HEK293 (cell line): ENCODE results near the gene HRH2.
"Not testable (repeated sequence)": the region's sequence is repeated elsewhere in the genome, so short reads cannot be mapped to it uniquely, and the experiment has no call there.

Experiments used
- CTCF ChIA-PET: fragments of 350-600 bp; formaldehyde crosslinking; extraction: SDS; loops from one replicate; lab custom pipeline; 2021; ENCODE audit warnings: antibody characterized with exemption; lab: Yijun Ruan, JAX
- POLR2A ChIA-PET: fragments of 300-600 bp; formaldehyde crosslinking; extraction: SDS; loops from one replicate; lab custom pipeline; 2020; ENCODE audit warnings: antibody characterized with exemption, inconsistent platforms; lab: Yijun Ruan, JAX
- H3K27ac ChIP-seq: fragments of 200-500 bp; sonication (Bioruptor generic); 2 replicates; pipeline ENCODE4 v1.5.1; 2014; ENCODE audit warnings: low read depth, low read length, control low read depth, inconsistent platforms; ENCODE audit errors: extremely low read depth
- H3K36me3 ChIP-seq, 2 experiments: fragments of 200-500 bp in 1 of 2; sonication (Bioruptor generic) in 1 of 2; 1 replicate in 1 of 2; 2 replicates in 1 of 2; pipeline ENCODE4 v1.5.1; 2014 to 2017; ENCODE audit warnings: inconsistent platforms in 2 of 2, low read length in 2 of 2; ENCODE audit not compliant: control insufficient read depth in 2 of 2, insufficient read depth in 1 of 2
- H3K4me1 ChIP-seq: fragments of 200-500 bp; sonication (Bioruptor generic); 2 replicates; pipeline ENCODE4 v1.5.1; 2014; ENCODE audit warnings: mild to moderate bottlenecking, low read length, inconsistent platforms; ENCODE audit not compliant: control insufficient read depth, insufficient read depth
- H3K4me3 ChIP-seq: 2 replicates; pipeline ENCODE4 v1.5.1; 2011; ENCODE audit warnings: low read depth, mild to moderate bottlenecking, control low read depth, low read length, moderate library complexity
- H3K9me3 ChIP-seq: fragments of 200-500 bp; sonication (Bioruptor generic); 2 replicates; pipeline ENCODE4 v1.5.1; 2014; ENCODE audit warnings: low read depth, low read length, inconsistent platforms; ENCODE audit not compliant: control insufficient read depth, insufficient read depth
- BCL11A ChIP-seq: fragments of 450-650 bp; formaldehyde crosslinking; IDR thresholded peaks from 2 replicates; pipeline ENCODE4 v1.5.1; 2016; ENCODE audit warnings: low read depth, missing biosample characterization, missing genetic modification characterization
- BCL11B ChIP-seq: fragments of 450-650 bp; formaldehyde crosslinking; IDR thresholded peaks from 2 replicates; pipeline ENCODE4 v1.5.1; 2016; ENCODE audit warnings: low read depth, missing biosample characterization, missing genetic modification characterization
- GLIS2 ChIP-seq: fragments of 450-650 bp; formaldehyde crosslinking; IDR thresholded peaks from 2 replicates; pipeline ENCODE4 v1.5.1; 2016; ENCODE audit warnings: missing biosample characterization, missing genetic modification characterization
- ZFP37 ChIP-seq: fragments of 450-650 bp; formaldehyde crosslinking; IDR thresholded peaks from 2 replicates; pipeline ENCODE4 v1.5.1; 2016; ENCODE audit warnings: missing biosample characterization, missing genetic modification characterization
- ZNF132 ChIP-seq: fragments of 450-650 bp; formaldehyde crosslinking; IDR thresholded peaks from 2 replicates; pipeline ENCODE4 v1.5.1; 2017; ENCODE audit warnings: missing biosample characterization, missing genetic modification characterization, borderline replicate concordance
- ZNF133 ChIP-seq: fragments of 450-650 bp; formaldehyde crosslinking; IDR thresholded peaks from 2 replicates; pipeline ENCODE4 v1.5.1; 2016; ENCODE audit warnings: missing biosample characterization, missing genetic modification characterization
- ZNF140 ChIP-seq: fragments of 450-650 bp; formaldehyde crosslinking; IDR thresholded peaks from 2 replicates; pipeline ENCODE4 v1.5.1; 2016; ENCODE audit warnings: missing biosample characterization, missing genetic modification characterization
- ZNF19 ChIP-seq: fragments of 450-650 bp; formaldehyde crosslinking; IDR thresholded peaks from 2 replicates; pipeline ENCODE4; 2016; ENCODE audit warnings: missing biosample characterization, missing genetic modification characterization, low read depth
- ZNF223 ChIP-seq: fragments of 450-650 bp; formaldehyde crosslinking; IDR thresholded peaks from 2 replicates; pipeline ENCODE4 v1.5.1; 2016; ENCODE audit warnings: missing biosample characterization, missing genetic modification characterization
- ZNF416 ChIP-seq: fragments of 450-650 bp; formaldehyde crosslinking; IDR thresholded peaks from 2 replicates; pipeline ENCODE4 v1.5.1; 2016; ENCODE audit warnings: missing biosample characterization, missing genetic modification characterization
- ZNF621 ChIP-seq: fragments of 450-650 bp; formaldehyde crosslinking; IDR thresholded peaks from 2 replicates; pipeline ENCODE4 v1.5.1; 2017; ENCODE audit warnings: missing biosample characterization, missing genetic modification characterization
- ZNF654 ChIP-seq: fragments of 450-650 bp; formaldehyde crosslinking; IDR thresholded peaks from 2 replicates; pipeline ENCODE4 v1.5.1; 2016; ENCODE audit warnings: low read depth, missing biosample characterization, missing genetic modification characterization
- TF ChIP-seq, protein P1 (sequence below): fragments of 450-650 bp; formaldehyde crosslinking; IDR thresholded peaks from 2 replicates; pipeline ENCODE4 v1.5.1; 2016; ENCODE audit warnings: missing biosample characterization, missing genetic modification characterization
- TF ChIP-seq, protein P2 (sequence below): fragments of 450-650 bp; formaldehyde crosslinking; IDR thresholded peaks from 2 replicates; pipeline ENCODE4 v1.5.1; 2016; ENCODE audit warnings: missing biosample characterization, missing genetic modification characterization
- TF ChIP-seq, protein P3 (sequence below): fragments of 450-650 bp; formaldehyde crosslinking; IDR thresholded peaks from 2 replicates; pipeline ENCODE4 v1.5.1; 2016; ENCODE audit warnings: missing biosample characterization, missing genetic modification characterization, borderline replicate concordance

Gene HRH2

DNA sequence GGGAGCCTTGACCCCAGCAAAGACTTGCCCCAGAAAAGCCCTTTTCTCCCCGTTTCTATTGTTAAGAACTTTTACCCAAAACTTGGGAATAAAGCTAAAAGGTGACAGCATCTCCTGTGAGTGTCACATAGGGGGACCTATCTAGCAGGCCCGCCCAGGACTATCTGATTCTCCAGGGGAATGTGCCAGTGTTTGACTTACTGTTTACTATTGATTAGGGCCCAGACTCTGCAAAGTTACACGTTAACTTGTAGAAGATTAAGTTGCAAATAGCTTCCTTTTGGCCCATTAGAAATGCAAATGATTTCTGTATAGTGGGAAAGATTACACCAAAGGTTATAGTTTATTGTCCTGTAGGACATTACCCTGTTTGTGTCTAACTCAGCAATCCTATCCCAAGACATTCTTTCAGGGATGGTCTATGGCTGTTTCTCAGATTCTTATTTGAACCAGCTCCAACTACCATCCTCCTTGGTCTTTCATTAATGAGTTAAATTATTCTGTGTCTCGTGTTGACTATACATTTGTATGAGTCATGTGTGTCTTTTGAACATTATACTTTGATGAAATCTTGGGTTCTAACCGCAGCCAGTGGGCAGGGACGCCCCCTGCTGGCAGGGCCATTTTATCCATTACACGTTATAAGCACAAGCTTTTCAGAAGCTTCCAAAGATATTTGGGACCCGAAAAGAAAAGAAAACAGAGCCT lies 60.7 kb downstream of the HRH2 start:
- Histone ChIP-seq H3K4me1 (no peaks in the 10 kb centered on the region), H3K9me3 (no peaks in the 10 kb centered on the region; the same call in 1 of the 2 replicates), H3K27ac (no peak overlapping the region), H3K36me3 (no peaks in the 10 kb centered on the region), H3K4me3 (no peak overlapping the region)
- CTCF ChIA-PET: interaction anchor here (0.6 to 4.1 kb wide), 29 partner anchors 9 to 1377 kb away, joined by 3 to 111 read pairs (median 4); no protein-coding TSS in a partner anchor
- POLR2A ChIA-PET: no interaction called here
- TF ChIP-seq ZNF654 (tag by site-specific recombination) (peak; percentile 42), GLIS2 (no peak)

DNA sequence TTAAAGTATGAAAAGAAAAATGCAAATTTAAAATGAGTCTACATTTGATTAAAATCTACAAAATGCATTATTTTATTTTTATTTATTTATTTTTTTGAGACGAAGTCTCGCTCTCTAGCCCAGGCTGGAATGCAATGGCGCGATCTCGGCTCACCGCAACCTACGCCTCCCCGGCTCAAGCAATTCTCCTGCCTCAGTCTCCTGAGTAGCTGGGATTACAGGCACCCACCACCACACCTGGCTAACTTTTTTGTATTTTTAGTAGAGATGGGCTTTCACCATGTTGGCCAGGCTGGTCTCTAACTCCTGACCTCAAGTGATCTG lies 61.2 kb downstream of the HRH2 start:
- H3K9me3 ChIP-seq, H3K36me3 ChIP-seq, H3K27ac ChIP-seq, H3K4me1 ChIP-seq, H3K4me3 ChIP-seq, POLR2A ChIA-PET: not testable (repeated sequence)
- CTCF ChIA-PET: interaction anchor here (0.6 to 4.1 kb wide), 25 partner anchors 10 to 1376 kb away, joined by 3 to 111 read pairs (median 4); no protein-coding TSS in a partner anchor

DNA sequence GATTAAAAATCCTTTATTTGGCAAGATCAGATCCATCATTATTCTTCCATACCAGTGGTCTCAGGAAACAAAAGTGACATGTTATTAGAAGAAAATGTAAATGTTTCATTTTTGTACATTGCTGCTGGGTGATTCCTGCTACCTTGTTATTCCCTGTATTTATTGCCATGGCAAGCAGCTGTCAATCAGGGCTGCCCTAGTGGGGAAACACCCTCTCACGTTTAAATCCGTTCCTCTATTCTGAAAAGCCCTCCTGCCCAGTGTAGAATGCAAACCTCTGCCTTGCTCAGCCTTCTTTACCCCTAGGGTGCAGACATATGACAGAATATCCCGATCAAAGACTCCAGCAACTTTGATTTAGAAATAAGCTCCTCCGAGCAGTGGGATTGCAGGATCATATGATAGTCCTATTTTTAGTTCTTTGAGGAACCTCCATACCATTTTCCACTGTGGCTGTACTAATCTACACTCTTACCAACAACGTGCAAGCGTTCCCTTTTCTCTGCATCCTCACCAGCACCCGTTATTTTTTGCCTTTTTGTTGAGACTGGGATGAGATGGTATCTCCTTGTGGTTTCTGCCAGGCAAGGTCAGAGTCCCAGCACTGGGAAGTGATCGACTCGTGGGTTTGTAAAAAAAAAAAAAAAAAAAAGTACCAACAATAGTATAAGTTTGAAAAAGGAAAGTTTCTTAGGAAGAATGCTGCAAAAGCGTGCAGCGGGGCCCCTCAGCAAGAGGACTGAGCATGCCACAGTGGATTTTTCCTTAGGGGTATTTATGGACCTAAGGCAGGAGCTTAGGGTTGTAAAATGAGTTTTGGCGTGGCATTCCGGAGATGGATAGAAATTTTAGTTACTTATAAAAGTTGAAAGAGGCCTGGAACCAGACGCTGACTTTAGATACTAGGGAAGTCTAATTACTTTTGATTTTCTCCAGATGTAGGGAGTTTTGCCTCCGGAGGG lies 66.7 kb downstream of the HRH2 start:
- POLR2A ChIA-PET: no interaction called here
- no peaks in the 10 kb centered on the region for H3K36me3 ChIP-seq
- H3K4me1 ChIP-seq: no peaks in the 10 kb centered on the region
- no peak overlapping the region for H3K27ac ChIP-seq
- no peak overlapping the region for H3K4me3 ChIP-seq
- TF ChIP-seq ZNF132 (tag by site-specific recombination): no peak
- TF ChIP-seq, protein P1, sequence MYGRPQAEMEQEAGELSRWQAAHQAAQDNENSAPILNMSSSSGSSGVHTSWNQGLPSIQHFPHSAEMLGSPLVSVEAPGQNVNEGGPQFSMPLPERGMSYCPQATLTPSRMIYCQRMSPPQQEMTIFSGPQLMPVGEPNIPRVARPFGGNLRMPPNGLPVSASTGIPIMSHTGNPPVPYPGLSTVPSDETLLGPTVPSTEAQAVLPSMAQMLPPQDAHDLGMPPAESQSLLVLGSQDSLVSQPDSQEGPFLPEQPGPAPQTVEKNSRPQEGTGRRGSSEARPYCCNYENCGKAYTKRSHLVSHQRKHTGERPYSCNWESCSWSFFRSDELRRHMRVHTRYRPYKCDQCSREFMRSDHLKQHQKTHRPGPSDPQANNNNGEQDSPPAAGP (tag by site-specific recombination): no peak
- TF ChIP-seq ZNF223 (tag by site-specific recombination): no peak
- CTCF ChIA-PET: interaction anchor here (0.6 to 1.3 kb wide), 3 partner anchors 161 to 818 kb away, joined by 3 to 7 read pairs (median 4); no protein-coding TSS in a partner anchor
- H3K9me3 ChIP-seq: no peaks in the 10 kb centered on the region

DNA sequence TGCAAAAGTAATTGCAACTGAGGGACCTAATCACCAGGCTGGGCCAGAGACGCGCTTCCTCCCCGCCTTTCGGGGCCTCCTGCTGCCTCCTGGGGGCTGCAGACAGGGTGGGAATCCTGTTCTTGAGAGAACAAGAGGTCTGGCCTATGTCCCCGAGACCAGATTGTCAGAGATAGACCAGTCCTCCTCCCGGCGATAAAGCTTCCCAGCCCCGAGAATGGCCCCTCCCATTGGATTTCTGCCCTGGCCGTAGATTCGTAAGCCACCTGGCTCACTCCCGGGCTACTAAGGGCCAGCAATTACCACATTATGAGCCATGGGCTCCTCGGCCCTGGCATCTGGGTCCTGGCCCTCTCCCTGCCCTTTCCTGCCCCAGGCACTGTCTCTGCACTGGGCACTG lies 70.4 kb downstream of the HRH2 start:
- Histone ChIP-seq H3K27ac (no peak overlapping the region), H3K4me3 (no peak overlapping the region), H3K36me3 (no peaks in the 10 kb centered on the region), H3K4me1 (no peaks in the 10 kb centered on the region), H3K9me3 (no peaks in the 10 kb centered on the region)
- TF ChIP-seq ZNF133 (tag by site-specific recombination) (no peak), ZFP37 (tag by site-specific recombination) (no peak), BCL11A (tag by site-specific recombination) (no peak), ZNF416 (no peak), ZNF223 (tag by site-specific recombination) (no peak), ZNF19 (no peak), ZNF621 (no peak), ZNF140 (tag by site-specific recombination) (no peak), BCL11B (no peak)
- TF ChIP-seq, protein P2, sequence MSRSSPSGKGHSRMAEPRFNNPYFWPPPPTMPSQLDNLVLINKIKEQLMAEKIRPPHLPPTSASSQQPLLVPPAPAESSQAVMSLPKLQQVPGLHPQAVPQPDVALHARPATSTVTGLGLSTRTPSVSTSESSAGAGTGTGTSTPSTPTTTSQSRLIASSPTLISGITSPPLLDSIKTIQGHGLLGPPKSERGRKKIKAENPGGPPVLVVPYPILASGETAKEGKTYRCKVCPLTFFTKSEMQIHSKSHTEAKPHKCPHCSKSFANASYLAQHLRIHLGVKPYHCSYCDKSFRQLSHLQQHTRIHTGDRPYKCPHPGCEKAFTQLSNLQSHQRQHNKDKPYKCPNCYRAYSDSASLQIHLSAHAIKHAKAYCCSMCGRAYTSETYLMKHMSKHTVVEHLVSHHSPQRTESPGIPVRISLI (tag by site-specific recombination): no peak
- TF ChIP-seq, protein P3, sequence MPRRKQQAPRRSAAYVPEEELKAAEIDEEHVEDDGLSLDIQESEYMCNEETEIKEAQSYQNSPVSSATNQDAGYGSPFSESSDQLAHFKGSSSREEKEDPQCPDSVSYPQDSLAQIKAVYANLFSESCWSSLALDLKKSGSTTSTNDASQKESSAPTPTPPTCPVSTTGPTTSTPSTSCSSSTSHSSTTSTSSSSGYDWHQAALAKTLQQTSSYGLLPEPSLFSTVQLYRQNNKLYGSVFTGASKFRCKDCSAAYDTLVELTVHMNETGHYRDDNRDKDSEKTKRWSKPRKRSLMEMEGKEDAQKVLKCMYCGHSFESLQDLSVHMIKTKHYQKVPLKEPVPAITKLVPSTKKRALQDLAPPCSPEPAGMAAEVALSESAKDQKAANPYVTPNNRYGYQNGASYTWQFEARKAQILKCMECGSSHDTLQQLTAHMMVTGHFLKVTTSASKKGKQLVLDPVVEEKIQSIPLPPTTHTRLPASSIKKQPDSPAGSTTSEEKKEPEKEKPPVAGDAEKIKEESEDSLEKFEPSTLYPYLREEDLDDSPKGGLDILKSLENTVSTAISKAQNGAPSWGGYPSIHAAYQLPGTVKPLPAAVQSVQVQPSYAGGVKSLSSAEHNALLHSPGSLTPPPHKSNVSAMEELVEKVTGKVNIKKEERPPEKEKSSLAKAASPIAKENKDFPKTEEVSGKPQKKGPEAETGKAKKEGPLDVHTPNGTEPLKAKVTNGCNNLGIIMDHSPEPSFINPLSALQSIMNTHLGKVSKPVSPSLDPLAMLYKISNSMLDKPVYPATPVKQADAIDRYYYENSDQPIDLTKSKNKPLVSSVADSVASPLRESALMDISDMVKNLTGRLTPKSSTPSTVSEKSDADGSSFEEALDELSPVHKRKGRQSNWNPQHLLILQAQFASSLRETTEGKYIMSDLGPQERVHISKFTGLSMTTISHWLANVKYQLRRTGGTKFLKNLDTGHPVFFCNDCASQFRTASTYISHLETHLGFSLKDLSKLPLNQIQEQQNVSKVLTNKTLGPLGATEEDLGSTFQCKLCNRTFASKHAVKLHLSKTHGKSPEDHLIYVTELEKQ (tag by site-specific recombination): no peak
- CTCF ChIA-PET: interaction anchor here (0.5 to 4.8 kb wide), 6 partner anchors 9 to 645 kb away, joined by 3 to 45 read pairs (median 4); no protein-coding TSS in a partner anchor
- POLR2A ChIA-PET: no interaction called here
